HG03060 (cell line): ENCODE results near the gene HES3.

Experiments used
- ATAC-seq: cut with Tn5 transposase; IDR thresholded peaks from one replicate; pipeline ENCODE4 v1.9.1; 2021; ENCODE audit warnings: low read depth, moderate number of reproducible peaks; ENCODE audit not compliant: unreplicated experiment

Gene HES3

GRCh38 chr1:6260961-6261614, 17.1 kb downstream of the HES3 start, which contains the start of gene GPR153:
Gene GPR153, minus strand, starts transcription at chr1:6261098. Its CDS starts 6,193 bp downstream, at chr1:6254905.
- ATAC-seq: no peak

DNA sequence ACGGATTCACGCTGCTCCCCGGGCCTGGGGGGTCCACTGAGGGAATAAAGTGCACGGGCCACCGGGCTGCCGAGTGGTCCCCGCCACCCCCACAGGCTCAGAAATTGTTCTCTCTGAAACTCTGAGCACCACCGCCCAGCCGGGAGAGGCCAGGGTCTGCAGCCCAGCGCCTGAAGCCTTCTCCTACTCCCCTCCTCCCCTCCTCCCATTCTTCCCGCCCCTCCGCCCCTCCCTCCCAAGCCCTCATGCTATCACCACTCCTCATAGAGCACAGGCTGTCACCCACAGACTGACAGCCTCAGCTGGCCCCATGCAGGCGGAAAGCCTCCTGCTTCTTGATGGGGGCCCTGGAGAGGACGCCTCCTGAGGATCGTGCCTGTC, 17.6 kb downstream of the HES3 start:
- ATAC-seq: no peak

DNA sequence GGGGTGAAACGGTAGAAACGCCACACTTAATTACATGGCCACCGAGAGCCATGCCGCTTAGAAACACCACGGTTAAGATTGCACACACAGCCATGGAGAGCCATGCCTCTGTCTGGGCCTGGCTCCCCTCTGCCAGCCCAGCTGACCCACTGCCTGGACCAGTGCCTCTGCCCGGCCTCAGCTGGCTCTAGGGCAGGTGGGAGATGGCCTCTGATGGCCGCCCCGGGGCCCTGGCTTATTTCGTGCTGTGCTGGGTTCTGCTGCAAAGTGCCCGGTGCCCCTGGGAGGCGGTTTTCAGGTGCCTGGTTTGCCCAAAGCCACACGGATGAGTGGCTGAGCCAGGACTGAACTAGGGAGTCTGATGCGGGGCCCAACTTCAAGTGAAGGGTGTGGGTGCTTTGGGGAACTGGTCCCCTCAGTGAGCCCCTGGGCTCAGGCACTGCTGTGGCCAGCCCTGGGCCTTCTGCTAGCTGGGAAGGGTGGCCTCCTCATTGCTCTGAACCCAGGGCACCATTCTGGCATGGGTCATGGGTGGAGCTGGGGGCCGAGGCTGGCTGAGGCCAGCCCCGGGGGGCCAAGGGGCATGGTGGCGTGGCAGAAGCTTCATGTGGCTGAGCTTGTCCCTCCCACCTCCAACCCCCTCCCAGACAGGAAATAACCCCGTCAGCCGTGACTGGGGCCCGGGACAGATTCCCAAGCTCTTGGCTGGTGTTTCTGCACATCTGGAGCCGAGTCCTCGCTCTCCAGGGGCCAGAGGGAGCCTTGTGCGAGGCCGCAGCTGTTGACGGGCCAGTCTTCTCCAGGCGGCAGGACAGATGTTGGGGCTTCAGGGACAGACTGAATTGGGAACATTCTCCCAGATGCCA, 18.8 kb downstream of the HES3 start:
- ATAC-seq: no peak

DNA sequence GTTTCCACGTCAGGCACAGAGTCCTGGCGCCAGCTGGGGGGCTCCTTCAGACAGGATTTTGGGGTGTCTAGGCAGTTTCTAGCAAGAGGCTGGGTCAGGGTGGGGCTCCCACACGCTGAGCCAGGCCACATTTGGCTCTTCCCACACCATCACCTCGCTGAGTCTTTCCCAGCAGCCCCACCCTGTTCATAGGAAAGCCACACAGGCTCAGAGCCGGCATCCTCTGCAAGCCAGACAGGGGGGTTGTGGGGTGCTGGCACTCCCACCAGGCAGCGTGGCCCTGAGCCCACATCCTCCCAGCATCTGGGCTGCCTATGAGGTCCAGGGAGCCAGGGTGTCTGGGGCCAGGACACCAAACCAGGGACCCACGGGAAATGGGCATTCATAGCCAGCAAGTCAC, 19.7 kb downstream of the HES3 start:
- ATAC-seq: no peak

GRCh38 chr1:6265151-6265550, 21.2 kb downstream of the HES3 start:
- ATAC-seq: no peak

GRCh38 chr1:6266641-6267040, 22.7 kb downstream of the HES3 start:
- ATAC-seq: no peak

DNA sequence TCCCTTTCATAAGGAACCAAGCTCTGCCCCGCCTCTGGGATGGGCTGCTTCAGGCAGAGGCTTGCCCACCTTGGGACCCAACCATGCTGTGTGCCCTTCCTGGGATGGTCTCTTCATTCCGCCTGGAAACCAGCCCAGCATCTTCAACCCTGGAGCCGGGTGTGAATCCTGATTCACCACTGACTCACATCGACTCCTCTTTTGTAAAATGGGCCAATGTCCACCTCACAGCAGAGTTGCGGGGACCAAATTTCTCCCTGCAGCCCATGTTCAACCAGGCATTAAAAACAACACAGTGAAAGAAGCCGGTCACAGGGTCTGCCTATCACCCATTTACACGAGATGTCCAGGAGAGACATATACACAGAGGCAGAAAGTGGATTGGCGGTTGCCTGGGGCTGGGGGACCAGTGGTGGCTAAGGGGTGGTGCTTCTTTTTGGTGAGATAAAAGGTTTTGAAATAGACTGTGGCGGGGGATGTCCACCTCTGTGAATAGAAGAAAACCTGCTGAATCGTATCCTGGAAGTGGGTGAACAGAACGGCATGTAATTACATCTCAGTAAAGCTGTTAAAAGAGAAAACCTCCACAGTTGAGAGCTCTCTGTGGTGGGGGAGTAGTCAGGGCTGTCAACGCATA, 23.8 kb downstream of the HES3 start:
- ATAC-seq: no peak

DNA sequence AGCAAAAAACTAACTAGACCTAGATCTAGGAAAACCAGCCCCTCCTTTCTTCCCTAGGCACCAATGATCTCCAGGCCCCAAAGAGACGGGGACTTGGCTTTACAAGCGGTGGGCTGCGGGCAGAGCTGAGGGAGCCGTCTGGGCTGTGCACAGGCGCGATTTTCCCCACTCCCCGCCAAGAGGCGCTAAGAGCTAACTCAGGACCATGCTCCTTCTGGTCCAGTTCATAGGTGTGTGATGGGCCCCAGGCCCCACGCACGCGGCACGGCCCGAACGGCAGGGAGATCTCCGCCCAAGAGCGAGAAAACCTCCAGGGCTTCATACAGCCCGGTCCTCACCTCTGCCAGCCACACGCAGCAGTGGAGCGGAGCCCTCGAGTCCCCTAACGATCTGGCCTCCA, 24.4 kb downstream of the HES3 start:
- ATAC-seq: no peak

DNA sequence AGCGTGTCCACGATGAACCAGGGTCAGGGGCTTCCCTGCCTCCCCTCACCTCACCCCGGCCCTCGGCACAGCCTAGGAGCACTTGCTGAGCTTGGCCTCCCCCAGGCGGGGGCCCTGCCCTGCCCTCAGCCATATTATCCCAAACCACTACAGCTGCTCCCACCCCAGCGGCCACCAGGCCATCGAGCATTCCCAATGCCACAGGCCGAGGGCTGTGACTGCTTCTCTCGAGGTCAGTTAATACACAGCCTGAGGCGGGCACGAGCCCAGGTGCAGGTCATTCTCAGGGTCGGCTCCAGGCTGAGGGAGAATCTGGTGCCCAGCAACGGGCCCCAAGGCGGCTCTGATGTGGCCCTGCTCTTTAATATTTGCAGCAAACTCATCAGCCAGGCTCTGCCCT, 25.3 kb downstream of the HES3 start:
- ATAC-seq: no peak

DNA sequence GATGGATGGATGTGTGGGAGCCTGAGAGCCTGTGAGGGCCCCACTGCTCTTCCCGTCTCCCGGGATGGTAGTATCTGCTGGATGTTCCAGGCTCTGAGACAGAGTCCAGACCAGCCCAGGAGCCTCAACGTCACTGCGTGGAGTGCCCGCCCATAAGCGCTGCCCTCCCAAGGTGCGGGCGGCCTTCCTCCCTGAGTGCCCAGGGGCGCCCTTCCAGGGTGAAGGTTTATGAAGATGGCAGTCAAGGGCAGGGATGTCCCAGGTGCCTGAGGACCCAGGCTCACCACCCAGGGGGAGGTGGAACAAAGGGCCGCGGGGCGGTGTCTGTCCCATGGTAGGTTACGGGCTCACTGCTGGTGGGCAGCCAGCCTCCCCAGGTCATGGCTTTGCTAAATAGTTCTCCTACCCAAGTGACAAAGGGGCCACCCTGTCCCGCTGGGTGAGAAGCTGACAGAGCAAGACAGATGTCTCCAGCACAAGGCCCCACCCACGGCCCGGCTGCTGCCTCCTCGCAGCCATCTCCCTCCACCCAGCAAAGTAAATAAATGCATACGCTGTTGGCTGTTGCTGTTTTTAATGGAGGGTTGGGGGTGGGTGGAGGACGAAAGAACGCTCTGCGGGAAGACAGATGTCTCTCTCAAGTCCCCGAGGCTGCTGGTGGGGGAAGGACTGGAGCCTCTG, 25.9 kb downstream of the HES3 start:
- ATAC-seq: no peak

GRCh38 chr1:6270401-6270800, 26.4 kb downstream of the HES3 start:
- ATAC-seq: no peak

GRCh38 chr1:6271006-6271405, 27.0 kb downstream of the HES3 start:
- ATAC-seq: no peak

DNA sequence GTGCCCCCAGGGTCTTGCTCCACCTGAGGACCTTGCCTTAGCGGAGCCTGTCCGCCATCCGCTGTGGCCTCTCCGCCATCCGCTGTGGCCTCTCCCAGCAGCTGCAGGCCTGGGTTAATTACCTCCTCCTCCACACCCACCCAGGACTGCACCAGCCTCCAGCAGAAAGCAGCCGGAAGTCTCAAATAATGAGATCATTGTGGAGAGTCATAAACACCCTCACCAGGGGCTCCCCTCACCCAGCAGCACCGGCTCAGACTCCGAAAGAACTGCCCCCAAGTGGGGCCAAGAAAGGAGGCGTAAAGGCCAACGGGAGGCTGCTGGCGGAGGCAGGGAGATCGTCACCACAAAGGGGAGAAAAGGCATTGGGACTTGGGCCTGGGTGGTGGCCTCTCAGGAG, 27.6 kb downstream of the HES3 start:
- no peak for ATAC-seq

DNA sequence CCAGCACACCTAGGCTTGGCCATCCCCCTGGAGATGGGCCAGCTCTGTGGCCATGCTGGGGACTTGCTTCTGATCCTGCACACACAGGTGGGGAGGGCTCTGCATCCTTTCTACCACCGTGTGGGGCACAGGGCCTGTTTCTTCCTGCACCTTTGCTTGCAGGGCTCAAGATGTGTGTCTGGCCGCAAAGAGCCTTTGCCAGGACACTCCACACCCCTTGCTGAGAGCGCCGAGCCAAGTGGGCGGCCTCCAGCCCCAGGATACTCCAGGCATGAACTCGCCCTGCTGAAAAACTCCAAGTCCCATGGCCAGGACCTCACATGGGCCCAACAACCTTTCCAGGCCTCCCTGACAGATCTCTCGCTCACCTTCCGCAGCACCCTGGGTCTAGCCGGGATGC, 28.5 kb downstream of the HES3 start:
- no peak for ATAC-seq

DNA sequence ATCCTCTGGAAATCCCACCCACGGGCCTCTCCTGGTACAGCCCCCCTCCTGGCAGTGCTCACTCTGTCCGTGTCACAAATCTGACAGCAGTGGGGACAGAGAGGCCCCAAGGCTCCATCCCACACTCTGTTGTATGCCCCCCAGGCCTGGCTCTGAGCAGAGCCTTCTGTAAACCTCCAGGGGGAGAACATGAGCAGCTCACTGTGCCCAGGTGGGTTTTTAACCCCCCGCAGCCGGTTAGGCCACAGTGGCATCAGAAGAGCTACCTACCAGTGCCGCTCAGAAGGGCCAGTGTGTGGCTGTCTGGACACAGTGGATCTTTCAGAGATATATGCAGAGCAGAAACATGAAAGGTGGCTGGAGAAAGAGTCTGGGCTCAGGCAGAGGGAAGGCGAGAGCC, 28.9 kb downstream of the HES3 start:
- ATAC-seq: no peak

GRCh38 chr1:6273380-6273891, 29.5 kb downstream of the HES3 start:
- no peak for ATAC-seq

- no peak for ATAC-seq
These were observed 30.1 kb downstream of the HES3 start for GRCh38 chr1:6274102-6274501.

DNA sequence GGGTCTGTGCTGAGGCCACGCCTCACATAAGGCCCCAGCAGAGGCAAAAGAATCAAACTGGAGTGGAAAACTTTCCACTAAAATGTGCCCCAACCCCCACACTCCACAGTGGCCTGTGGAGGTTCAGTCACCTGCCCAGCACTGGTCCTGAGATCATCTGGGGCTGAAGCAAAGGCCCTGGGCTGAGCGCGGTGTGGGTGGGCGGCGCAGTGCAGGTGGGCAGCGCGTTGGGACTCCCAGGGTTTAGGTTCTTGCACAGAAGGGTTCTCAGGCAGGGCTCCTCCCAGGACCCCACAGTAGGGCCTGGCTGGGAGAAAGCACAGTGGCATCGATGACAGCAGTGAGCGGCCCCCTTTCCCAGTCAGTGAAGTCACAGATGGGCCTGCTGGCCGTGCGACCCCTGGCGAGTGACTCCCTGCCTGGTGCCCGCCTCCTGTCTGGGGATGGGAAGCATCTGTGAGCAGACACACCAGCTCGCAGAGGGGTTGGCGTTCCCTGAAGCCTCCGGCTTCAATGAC, 30.7 kb downstream of the HES3 start:
- ATAC-seq: no peak

DNA sequence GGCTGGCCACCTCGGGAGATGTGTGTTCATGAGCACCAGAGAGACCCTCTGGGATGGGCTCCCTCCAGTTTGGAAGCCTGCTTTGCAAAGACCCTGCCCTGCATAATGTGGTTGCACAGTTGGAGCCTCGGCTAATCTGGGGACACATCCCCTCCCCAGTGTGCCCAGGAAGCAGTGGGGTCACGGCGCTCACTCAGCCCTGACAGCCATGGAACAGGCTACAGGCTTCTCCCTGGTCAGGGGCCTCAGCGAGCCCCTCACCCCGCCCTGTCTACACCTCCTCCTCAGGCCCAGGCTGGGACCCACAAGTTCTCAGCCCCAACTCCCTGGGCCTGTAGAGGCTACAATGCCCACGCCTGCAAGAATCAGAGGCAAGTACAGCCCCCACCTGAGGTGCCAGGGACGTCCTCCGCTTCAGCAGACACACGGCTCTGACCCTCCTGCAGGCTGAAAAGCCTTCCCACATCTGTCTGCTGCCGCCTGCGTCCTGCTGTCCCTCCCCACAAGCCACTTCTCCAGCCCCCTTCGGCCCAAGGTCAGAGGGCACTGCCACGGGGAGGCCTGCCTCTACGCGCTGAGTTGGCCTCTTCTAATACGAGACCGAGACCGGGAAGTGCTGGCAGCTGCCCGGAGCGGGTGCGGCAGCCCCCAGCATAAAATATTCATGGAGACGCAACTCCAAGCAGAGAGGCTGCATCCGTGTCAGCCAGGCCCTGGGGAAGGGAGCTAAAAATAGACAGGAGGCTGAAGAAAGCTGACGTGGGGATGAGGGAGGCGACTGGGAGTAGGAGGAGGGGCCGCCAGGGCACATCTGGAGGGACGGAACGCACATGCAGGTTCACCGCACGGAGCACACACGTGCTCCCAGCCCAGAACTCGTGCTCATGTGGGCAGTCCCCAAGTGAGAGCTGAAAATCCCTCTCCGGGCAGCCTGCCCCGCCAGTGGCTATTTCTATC, 32.1 kb downstream of the HES3 start:
- ATAC-seq: no peak
